Measurements from ENCODE around the gene TYRO3. TPM values are rescaled to one million over a fixed set of nuclear protein-coding genes. Genes with fewer than 3 reads are reported as not detected.

The TYRO3 gene
- total and polyA plus RNA-seq, 2 of the 13 experiments (the other 11 are each of a cell fraction or from before 2014, with no cell fraction given): 24.0 to 43.6 TPM

DNA sequence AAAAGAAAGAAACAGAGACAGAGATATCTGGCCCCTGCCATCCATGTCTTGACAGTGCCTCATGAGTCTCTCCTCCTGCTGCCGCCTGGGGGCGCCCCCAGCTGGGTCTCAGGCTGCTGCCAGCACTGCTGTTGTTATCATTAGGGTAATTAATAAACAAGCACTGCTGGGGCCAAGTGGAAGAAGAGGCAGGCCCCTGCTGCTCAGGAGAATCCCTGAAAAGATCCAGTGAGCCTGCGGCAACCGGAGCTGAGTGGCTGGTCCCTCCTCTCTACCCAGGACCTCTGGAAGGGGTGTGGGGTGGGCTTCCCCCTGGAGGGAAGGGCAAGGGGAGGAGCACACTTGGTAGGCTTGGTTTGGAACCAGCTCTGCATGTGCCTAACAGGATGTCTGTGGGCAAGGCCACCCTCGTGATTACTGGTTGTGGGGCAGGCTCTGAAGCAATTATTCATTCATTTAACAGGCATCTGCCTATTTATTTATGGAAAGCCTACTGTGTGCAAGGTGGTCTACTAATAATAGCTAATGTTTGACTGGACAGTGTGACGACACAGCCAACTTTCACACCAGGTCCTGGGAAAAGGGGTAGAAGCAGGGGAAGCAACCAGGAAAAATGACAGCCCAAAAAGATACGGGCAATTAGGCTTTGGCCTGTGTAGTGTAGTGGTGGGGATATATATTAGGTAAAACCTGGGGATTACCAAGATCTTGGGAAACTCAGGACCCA, 1.2 kb upstream of the TYRO3 start (continued):
- no peak for TF ChIP-seq SP1 (IDR thresholded peaks at IDR 0.05)
- TF ChIP-seq SP1 (CRISPR knock-in tag; IDR thresholded peaks at IDR 0.05): 0 out of 2 replicates have a peak, but pooled peaks have one; percentile 17
- 0 out of 2 replicates have a peak, but pooled peaks have one; percentile 8 for TF ChIP-seq ELF3 (CRISPR knock-in tag; IDR thresholded peaks at IDR 0.05)
- no peak for TF ChIP-seq SATB2 (CRISPR knock-in tag; IDR thresholded peaks at IDR 0.05)
- TF ChIP-seq, protein P1, sequence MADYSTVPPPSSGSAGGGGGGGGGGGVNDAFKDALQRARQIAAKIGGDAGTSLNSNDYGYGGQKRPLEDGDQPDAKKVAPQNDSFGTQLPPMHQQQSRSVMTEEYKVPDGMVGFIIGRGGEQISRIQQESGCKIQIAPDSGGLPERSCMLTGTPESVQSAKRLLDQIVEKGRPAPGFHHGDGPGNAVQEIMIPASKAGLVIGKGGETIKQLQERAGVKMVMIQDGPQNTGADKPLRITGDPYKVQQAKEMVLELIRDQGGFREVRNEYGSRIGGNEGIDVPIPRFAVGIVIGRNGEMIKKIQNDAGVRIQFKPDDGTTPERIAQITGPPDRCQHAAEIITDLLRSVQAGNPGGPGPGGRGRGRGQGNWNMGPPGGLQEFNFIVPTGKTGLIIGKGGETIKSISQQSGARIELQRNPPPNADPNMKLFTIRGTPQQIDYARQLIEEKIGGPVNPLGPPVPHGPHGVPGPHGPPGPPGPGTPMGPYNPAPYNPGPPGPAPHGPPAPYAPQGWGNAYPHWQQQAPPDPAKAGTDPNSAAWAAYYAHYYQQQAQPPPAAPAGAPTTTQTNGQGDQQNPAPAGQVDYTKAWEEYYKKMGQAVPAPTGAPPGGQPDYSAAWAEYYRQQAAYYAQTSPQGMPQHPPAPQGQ (CRISPR knock-in tag; IDR thresholded peaks at IDR 0.05; ENCODE audit: borderline replicate concordance): no peak
- TF ChIP-seq ZNF501 (CRISPR knock-in tag; IDR thresholded peaks at IDR 0.05): peak; percentile 43; the same call in 1 of the 2 replicates
- TF ChIP-seq BCL6 (CRISPR knock-in tag; IDR thresholded peaks at IDR 0.05): 0 out of 2 replicates have a peak, but pooled peaks have one; percentile 23
- TF ChIP-seq, protein P2, sequence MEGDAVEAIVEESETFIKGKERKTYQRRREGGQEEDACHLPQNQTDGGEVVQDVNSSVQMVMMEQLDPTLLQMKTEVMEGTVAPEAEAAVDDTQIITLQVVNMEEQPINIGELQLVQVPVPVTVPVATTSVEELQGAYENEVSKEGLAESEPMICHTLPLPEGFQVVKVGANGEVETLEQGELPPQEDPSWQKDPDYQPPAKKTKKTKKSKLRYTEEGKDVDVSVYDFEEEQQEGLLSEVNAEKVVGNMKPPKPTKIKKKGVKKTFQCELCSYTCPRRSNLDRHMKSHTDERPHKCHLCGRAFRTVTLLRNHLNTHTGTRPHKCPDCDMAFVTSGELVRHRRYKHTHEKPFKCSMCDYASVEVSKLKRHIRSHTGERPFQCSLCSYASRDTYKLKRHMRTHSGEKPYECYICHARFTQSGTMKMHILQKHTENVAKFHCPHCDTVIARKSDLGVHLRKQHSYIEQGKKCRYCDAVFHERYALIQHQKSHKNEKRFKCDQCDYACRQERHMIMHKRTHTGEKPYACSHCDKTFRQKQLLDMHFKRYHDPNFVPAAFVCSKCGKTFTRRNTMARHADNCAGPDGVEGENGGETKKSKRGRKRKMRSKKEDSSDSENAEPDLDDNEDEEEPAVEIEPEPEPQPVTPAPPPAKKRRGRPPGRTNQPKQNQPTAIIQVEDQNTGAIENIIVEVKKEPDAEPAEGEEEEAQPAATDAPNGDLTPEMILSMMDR (CRISPR knock-in tag; IDR thresholded peaks at IDR 0.05): peak; percentile 88
- TF ChIP-seq, protein P3, sequence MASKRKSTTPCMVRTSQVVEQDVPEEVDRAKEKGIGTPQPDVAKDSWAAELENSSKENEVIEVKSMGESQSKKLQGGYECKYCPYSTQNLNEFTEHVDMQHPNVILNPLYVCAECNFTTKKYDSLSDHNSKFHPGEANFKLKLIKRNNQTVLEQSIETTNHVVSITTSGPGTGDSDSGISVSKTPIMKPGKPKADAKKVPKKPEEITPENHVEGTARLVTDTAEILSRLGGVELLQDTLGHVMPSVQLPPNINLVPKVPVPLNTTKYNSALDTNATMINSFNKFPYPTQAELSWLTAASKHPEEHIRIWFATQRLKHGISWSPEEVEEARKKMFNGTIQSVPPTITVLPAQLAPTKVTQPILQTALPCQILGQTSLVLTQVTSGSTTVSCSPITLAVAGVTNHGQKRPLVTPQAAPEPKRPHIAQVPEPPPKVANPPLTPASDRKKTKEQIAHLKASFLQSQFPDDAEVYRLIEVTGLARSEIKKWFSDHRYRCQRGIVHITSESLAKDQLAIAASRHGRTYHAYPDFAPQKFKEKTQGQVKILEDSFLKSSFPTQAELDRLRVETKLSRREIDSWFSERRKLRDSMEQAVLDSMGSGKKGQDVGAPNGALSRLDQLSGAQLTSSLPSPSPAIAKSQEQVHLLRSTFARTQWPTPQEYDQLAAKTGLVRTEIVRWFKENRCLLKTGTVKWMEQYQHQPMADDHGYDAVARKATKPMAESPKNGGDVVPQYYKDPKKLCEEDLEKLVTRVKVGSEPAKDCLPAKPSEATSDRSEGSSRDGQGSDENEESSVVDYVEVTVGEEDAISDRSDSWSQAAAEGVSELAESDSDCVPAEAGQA (IDR thresholded peaks at IDR 0.05; ENCODE audit: low read depth): 0 out of 2 replicates have a peak, but pooled peaks have one; percentile 21
- TF ChIP-seq, protein P3 (CRISPR knock-in tag; IDR thresholded peaks at IDR 0.05; ENCODE audit: borderline replicate concordance): no peak
- TF ChIP-seq REPIN1 (CRISPR knock-in tag; IDR thresholded peaks at IDR 0.05; ENCODE audit: borderline replicate concordance, low read depth): peak; percentile 53; the same call in 1 of the 2 replicates
- TF ChIP-seq NFIC (IDR thresholded peaks at IDR 0.05; ENCODE audit: low read length): no peak
- peak; percentile 55; the same call in 1 of the 2 replicates for TF ChIP-seq ZNF605 (CRISPR knock-in tag; IDR thresholded peaks at IDR 0.05)
- TF ChIP-seq, protein P4, sequence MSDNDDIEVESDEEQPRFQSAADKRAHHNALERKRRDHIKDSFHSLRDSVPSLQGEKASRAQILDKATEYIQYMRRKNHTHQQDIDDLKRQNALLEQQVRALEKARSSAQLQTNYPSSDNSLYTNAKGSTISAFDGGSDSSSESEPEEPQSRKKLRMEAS (IDR thresholded peaks at IDR 0.05): peak; percentile 40; the same call in 1 of the 2 replicates
- no peak for TF ChIP-seq ZNF30 (CRISPR knock-in tag; IDR thresholded peaks at IDR 0.05)
- TF ChIP-seq, protein P5, sequence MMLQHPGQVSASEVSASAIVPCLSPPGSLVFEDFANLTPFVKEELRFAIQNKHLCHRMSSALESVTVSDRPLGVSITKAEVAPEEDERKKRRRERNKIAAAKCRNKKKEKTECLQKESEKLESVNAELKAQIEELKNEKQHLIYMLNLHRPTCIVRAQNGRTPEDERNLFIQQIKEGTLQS (CRISPR knock-in tag; IDR thresholded peaks at IDR 0.05): no peak
- no peak for TF ChIP-seq ZSCAN20 (CRISPR knock-in tag; IDR thresholded peaks at IDR 0.05; ENCODE audit: borderline replicate concordance)
- peak; percentile 90 for TF ChIP-seq RAD21 (CRISPR knock-in tag; IDR thresholded peaks at IDR 0.05)
- peak; percentile 53 for TF ChIP-seq XRCC5 (optimal IDR thresholded peaks at IDR 0.05; ENCODE audit: low read length)
- no peak for TF ChIP-seq NAIF1 (CRISPR knock-in tag; IDR thresholded peaks at IDR 0.05; ENCODE audit: borderline replicate concordance)

Data from HepG2 (cell line).